ENCODE results near the gene GLI3.

GLI3 gene

DNA sequence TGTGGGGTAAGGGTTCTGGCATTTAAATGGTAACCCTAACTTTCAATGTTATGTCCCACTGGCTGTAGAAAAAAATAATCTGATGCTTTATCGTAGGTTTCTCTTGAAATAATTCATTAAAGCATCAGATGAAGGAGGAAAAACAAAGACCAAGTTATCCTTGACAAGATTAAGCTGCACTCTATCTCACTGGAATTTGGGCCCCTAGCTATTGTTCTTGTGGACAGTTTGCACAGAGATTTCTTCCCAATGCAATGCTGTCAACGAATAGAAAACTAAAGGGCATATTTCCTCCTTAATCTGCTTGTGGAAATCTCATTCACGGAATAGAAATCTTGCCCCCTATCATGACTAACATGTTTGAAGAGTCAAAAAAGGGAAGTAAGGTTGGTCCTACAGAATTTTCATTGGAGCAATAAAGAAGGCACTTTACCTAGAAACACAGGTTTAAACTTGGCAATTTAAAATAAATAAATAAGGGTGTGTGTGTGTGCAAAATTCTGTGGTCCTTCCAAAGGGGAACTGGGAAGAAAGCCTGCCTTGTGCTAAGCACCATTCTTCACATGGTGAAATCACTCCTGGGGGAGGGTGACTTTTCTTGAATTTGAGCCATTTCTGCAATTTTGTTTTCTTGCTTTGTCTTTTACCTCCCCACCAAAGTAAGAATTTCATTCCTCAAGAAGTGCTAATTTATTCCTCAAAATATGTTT is 242.8 kb downstream of the GLI3 start:
- DNase-seq, result no peak

GRCh38 chr7:41992881-41993867 is 243.8 kb downstream of the GLI3 start:
- DNase-seq, result no peak

DNA sequence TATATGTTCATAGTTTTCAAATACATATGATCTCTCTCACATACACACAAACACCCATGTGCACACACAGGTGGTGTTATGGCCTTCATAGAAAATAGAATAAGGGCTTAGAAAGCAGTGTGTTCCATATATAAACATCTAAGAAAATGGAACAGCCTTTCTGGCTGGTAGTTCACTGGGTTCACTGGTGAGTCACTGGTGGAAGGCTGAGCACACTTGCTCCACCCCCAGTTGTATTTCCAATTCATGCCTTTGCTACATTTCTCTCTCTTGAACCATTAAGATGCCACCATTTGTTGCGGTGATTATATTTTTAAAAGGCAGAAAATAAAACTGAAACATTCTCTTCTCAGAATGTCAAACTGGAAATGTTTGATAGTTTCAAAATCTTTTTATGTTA is 252.1 kb downstream of the GLI3 start:
- no peak for DNase-seq

DNA sequence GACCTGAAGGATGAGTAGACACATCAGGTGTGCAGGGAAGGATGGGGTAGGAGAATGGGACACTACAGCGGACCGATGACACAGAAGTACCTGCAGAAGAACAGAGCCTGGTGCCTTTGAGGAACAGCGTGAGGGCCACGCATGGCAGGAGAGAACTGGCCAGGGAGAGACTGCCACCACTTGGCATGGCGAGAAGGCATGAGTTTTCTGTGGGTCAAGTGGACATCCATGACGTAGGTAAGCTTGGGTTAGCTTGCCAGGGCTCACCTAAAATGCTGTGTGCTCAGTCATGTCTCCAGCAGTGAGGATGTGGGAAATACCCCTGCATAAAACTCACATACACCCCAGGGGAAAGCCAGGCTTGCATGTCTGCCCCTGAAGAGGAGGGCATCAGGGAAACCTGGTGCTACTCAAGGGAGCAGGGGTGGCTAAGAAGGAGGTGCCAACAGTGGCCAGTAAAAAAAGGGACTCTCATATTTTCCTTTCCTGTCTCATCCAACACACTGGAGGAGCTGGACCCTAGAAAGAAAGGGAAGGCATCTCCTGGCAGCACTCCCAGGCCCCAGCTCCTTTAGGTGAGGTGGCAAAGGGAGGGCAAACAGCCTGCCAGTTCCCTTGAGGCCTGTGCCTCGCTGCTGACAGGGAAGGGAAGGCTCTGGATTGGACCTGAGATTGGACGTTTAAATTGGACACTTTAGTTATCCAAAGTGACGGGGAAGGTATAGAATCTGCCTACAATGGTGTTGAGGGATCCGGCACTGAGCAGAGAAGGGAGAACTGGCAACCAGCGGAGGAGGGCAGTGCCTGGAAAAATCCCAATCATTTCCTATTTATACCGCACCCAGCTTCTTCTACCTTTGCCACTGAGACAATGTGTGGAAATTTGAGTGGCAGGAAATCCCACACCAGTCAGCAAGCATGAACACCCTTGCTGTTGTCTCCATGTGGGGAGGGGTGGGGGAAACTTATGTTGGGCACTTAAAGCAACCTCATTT is 255.7 kb downstream of the GLI3 start:
- no peak for DNase-seq

DNA sequence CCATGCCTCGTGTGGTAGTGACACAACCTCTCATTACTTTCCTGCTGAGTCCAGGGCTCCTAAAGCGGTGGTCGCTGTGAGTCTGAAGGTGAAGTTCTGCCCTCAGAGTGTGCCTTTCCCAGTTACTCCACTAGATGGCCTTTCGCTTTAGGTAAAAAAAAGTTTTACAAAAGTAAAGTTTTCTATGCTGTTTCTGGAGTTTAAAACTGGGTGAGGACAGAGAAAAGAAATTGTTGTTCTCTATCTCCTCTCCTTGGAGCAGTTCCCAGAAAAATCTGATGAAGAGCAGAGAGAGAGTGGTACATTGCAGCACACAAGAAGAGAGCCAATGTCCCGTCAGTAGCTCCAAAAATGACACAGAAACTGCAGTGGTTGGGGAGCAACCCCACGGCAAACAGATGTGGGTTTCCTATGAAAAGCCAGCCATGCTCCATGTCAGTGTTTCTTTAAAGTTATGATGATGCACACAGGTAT is 257.1 kb downstream of the GLI3 start:
- peak in 1 of 2 experiments; percentile 8 for DNase-seq

DNA sequence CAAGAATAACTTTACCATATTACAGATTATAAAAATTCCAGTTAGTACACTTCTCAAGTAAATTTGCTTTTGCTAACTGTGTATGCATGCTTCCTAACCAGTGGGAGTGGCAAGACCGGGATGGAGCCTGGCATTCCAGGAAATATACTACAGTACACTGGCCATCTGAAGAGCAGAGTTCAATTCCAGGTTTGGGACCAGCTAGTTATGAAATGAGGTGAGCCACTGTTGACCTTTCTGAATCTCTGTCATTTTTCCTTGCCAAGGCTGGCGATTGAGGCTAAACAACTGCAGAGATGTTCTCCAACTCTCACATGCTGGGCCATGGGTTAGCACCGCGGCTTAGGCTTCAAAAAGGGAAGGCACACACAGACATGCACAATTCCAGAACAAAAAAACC is 258.2 kb downstream of the GLI3 start:
- no peak for DNase-seq

GRCh38 chr7:41977661-41978060 is 259.3 kb downstream of the GLI3 start:
- no peak for DNase-seq

- DNase-seq, result peak; percentile 34 to 38
Observed at GRCh38 chr7:41977151-41977651, 259.8 kb downstream of the GLI3 start.

- DNase-seq, result no peak
Observed at GRCh38 chr7:41976411-41976810, 260.6 kb downstream of the GLI3 start.

DNA sequence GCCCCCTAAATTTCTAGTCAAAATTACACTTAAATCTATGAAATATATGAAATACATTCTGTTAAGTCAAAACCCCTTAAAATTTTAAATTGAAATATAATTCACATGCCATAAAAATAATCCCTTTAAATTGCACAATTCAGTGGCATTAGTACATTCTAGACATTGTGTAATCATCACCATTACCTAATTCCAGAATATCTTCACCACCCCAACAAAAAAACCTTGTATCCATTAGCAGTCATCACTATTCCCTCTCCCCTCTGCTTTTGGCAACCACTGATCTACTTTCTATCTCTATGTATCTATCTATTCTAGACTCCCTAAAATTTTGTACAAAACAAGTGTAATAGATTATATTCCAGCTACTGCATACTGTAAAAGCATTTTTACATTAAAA is 261.2 kb downstream of the GLI3 start:
- DNase-seq, result no peak

GRCh38 chr7:41974870-41975557 is 262.0 kb downstream of the GLI3 start:
- DNase-seq, result no peak

DNA sequence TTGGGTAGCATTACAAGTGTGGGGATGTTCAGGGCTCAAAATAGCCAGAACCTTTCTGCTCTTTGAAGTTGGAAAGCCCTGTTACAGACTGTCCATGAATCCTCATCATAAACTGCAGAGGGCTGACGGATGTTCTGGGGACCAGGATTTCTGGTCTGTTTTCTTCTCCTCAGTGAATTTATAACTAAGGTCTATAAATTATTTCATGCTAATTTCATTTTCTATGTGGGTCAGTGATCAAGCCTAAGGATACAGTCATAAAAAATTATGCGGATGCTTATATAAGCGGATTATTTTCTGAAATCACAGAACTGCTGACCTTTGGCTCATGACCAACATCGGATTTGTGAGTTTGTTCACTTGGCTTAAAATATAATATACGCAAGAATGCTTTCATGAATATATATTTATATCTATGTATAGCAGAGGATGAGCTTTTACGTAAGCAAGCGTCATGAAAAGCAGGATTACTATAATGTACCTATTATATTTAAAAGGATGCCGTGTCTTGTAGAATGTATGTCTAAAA is 263.7 kb downstream of the GLI3 start:
- DNase-seq, result no peak

- no peak for DNase-seq
Observed at GRCh38 chr7:41972776-41973175, 264.2 kb downstream of the GLI3 start.

DNA sequence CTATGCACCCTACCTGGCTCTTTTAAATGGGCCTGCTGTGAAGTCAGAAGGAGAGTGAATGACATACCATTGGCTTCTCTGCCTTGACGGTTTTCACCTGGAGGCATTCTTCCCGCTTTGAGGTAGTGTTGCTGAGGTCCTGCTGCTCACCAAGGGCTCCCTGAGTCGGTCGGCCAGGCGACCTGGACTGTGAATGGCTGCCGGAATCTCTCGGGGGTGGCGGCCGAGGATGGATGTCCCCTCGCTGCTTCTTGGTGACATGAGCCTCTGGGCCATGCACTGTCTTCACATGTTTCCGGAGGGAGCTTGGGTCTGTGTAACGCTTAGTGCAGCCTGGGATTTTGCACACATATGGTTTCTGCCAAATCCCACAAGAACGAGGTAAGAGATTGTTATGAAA is 264.7 kb downstream of the GLI3 start:
- DNase-seq, result no peak

DNA sequence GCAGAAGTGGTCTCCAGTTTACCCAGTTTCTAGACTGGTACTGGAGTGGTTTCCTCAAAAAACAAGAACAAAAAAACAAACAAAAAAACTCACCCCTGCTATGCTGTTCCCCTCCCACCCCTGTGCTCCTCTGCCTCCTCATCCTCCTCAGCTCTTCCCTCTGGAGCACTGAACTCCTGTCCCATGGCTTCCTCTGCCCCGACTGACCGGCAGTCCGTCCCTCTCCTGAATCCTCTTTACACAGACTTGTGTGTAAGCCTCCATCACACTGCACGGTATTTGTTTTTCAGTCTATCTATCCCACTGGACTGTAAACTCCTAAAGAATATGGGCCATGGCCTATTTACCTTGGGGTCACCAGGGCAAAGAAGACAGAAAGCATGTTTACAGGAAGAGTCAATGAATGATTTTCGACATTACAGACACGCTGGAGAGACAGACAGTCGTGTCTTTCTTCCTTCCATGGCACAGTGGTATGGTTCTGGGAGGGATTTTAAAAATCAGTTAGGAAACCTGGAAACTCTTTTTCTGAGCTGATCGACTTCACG is 265.3 kb downstream of the GLI3 start:
- no peak for DNase-seq

- DNase-seq, result no peak
Observed at GRCh38 chr7:41970941-41971340, 266.1 kb downstream of the GLI3 start.

DNA sequence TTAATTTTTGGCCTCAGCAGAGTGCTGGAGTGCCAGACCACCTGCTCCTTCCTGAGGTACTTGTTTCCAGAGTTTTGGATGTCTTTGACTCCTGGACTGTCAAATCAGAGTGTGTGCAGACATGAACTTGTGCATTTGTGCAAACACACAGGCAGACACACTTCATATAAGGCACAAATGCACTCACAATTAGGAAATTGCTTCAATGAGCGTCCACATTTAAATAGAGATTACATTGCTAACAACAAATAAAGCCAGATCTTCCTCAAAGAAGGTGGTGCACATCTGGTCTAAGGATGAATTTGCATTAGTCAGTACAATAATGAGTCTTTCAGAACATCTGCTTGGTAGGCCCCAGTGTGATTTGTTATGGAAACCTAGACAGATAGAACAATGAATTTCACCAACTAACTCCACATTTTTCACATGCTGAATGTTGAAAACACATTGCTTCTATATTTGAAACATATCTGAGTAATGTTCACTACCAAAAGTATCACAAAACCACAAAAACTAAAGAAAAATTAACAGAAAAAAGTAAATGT is 267.4 kb downstream of the GLI3 start:
- no peak for DNase-seq

GRCh38 chr7:41967156-41967555 is 269.9 kb downstream of the GLI3 start:
- DNase-seq, result no peak

DNA sequence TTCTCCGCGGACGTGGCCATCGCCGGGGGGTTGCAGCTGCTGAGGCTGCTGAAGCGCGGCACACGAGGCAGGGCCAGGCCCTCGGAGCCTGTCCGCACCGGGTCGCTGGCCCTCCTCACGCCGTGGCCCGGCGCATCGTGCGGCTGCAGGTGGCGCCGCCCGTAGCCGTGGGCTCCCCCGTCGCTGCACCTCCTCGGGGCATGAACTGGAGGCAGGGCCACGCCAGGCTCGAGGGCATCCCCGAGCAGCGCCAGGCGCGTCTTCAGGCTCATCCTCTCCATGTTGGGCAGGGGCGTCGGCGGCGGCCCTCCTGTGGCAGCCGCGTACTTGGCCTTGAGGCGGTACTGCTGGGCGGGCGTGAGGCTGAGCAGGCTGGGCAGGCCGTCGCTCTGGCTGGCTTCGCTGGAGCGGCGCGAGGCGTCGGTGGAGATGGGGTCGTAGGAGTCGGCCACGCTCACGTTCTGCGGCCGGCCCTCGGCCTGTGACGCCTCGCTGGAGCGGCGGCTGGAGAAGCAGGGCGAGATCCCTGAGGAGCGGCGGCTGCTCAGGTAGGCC is 271.0 kb downstream of the GLI3 start:
- no peak for DNase-seq
